ENCODE data around the gene TCF4.

DNA sequence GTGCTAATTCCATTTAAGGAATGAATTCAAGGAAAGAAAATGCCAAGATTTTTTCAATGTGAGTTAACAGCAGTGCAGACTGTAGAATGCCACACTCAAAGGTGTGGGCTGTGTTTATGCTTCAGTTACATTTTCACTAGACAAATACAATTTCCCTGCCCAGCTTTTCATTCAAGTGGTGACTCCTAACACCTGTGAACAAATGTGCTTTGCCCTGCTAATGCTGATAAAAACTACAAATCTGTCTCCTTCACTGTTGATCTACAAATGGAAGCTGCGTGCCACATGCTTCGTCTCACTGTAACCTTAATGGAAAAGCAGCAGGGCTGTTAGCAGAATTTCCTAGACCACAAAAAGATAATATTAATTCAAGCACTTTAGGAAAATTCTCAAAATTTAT, 19.8 kb upstream of the TCF4 start:
- TF ChIP-seq, protein P1, sequence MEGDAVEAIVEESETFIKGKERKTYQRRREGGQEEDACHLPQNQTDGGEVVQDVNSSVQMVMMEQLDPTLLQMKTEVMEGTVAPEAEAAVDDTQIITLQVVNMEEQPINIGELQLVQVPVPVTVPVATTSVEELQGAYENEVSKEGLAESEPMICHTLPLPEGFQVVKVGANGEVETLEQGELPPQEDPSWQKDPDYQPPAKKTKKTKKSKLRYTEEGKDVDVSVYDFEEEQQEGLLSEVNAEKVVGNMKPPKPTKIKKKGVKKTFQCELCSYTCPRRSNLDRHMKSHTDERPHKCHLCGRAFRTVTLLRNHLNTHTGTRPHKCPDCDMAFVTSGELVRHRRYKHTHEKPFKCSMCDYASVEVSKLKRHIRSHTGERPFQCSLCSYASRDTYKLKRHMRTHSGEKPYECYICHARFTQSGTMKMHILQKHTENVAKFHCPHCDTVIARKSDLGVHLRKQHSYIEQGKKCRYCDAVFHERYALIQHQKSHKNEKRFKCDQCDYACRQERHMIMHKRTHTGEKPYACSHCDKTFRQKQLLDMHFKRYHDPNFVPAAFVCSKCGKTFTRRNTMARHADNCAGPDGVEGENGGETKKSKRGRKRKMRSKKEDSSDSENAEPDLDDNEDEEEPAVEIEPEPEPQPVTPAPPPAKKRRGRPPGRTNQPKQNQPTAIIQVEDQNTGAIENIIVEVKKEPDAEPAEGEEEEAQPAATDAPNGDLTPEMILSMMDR (IDR thresholded peaks at IDR 0.05): no peak
- TF ChIP-seq POLR2A (IDR thresholded peaks at IDR 0.05): no peak
